ENCODE data around the gene SPATS2.

DNA sequence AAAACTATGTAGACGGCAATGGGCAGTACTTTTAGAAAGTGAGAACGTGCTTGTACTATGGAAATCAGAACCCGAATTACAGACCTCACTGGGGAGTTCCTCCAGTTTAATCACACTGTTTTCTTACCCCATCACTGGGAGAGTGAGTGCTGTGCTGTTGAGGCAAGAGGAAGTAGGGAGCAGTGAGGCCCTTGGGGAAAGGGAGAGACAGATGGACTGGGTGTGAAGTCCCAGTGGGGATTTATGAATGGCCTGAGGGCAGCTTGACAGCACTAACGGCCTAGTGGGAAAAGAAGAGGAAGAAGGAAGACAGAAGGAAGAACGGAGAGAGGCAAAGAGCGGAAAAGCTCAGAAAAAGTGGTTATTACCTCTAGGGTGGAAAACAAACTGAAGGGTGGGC lies 195.0 kb downstream of the SPATS2 start:
- TF ChIP-seq, protein P1, sequence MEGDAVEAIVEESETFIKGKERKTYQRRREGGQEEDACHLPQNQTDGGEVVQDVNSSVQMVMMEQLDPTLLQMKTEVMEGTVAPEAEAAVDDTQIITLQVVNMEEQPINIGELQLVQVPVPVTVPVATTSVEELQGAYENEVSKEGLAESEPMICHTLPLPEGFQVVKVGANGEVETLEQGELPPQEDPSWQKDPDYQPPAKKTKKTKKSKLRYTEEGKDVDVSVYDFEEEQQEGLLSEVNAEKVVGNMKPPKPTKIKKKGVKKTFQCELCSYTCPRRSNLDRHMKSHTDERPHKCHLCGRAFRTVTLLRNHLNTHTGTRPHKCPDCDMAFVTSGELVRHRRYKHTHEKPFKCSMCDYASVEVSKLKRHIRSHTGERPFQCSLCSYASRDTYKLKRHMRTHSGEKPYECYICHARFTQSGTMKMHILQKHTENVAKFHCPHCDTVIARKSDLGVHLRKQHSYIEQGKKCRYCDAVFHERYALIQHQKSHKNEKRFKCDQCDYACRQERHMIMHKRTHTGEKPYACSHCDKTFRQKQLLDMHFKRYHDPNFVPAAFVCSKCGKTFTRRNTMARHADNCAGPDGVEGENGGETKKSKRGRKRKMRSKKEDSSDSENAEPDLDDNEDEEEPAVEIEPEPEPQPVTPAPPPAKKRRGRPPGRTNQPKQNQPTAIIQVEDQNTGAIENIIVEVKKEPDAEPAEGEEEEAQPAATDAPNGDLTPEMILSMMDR (IDR thresholded peaks at IDR 0.05; ENCODE audit: insufficient read depth, low read depth, low read length) = no peak
- no peak for TF ChIP-seq EZH2 (IDR thresholded peaks at IDR 0.05; ENCODE audit: insufficient read depth, low read length)
